GM21423 (cell line): ENCODE results near the gene CCDC187.

Experiments used
- ATAC-seq: cut with Tn5 transposase; IDR thresholded peaks from one replicate; pipeline ENCODE4 v1.9.1; 2021; ENCODE audit warnings: mild to moderate bottlenecking, moderate library complexity; ENCODE audit not compliant: unreplicated experiment

The CCDC187 gene

GRCh38 chr9:136286987-136287379 is 16.9 kb downstream of the CCDC187 start:
- ATAC-seq = no peak

- ATAC-seq = no peak
Measured at GRCh38 chr9:136286359-136286986, 17.4 kb downstream of the CCDC187 start.

- ATAC-seq = no peak
Measured at GRCh38 chr9:136285501-136286358, 18.2 kb downstream of the CCDC187 start.

GRCh38 chr9:136284951-136285350 is 18.9 kb downstream of the CCDC187 start:
- ATAC-seq = no peak

GRCh38 chr9:136284311-136284710 is 19.6 kb downstream of the CCDC187 start:
- ATAC-seq = no peak

GRCh38 chr9:136283291-136284235 is 20.3 kb downstream of the CCDC187 start:
- ATAC-seq = no peak

GRCh38 chr9:136282272-136282861 is 21.5 kb downstream of the CCDC187 start:
- no peak for ATAC-seq

GRCh38 chr9:136281421-136282271 is 22.2 kb downstream of the CCDC187 start:
- ATAC-seq = no peak

- no peak for ATAC-seq
Measured at GRCh38 chr9:136280535-136281315, 23.2 kb downstream of the CCDC187 start.

- no peak for ATAC-seq
Measured at GRCh38 chr9:136279471-136279870, 24.4 kb downstream of the CCDC187 start.

GRCh38 chr9:136278894-136279293 is 25.0 kb downstream of the CCDC187 start:
- no peak for ATAC-seq

GRCh38 chr9:136278221-136278620 is 25.7 kb downstream of the CCDC187 start:
- ATAC-seq = no peak

- ATAC-seq = no peak
Measured at GRCh38 chr9:136277746-136278145, 26.1 kb downstream of the CCDC187 start.

- no peak for ATAC-seq
Measured at GRCh38 chr9:136276716-136277115, 27.2 kb downstream of the CCDC187 start.

- no peak for ATAC-seq
Measured at GRCh38 chr9:136275655-136276429, 28.1 kb downstream of the CCDC187 start.

GRCh38 chr9:136274786-136275654 is 28.9 kb downstream of the CCDC187 start:
- ATAC-seq = no peak
